IPS-NIHi11 (cell line): ENCODE data around the gene CSNK1G1.
"Not testable (repeated sequence)": the region's sequence is repeated elsewhere in the genome, so short reads cannot be mapped to it uniquely, and the experiment has no call there.

Experiments
- DNase-seq: peaks from one replicate; pipeline ENCODE4 v3.0.0; 2012; ENCODE audit warnings: mixed read lengths, low spot score

The CSNK1G1 gene

GRCh38 chr15:64355944-64356709 is at the start of gene CSNK1G1:
Gene CSNK1G1 (minus strand): TSS chr15:64356173. CDS start chr15:64300499, 55,674 bp downstream.
- peak; percentile 94 for DNase-seq

DNA sequence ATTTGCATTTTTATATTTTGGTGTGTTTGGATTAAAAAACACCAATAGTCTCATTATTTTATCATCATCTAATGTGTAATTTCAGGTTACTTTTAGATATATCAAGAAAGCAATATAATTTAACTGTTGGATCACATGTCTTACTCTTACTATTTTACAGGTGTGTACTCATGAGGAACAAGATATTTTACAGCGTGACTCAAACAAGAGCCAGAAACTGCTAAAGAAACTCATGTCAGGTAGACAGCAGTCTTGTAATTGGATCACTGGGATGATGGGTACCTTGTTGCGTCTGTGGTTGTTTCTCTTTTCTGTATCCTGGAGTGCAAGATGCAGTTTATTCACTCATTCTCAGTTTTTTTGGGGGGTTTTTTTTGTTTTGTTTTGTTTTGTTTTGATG is 44.6 kb upstream of the CSNK1G1 start:
- no peak for DNase-seq

- no peak for DNase-seq
These were observed 42.6 kb upstream of the CSNK1G1 start for GRCh38 chr15:64398575-64398974.

GRCh38 chr15:64396789-64397188 is 40.8 kb upstream of the CSNK1G1 start:
- DNase-seq, result no peak

DNA sequence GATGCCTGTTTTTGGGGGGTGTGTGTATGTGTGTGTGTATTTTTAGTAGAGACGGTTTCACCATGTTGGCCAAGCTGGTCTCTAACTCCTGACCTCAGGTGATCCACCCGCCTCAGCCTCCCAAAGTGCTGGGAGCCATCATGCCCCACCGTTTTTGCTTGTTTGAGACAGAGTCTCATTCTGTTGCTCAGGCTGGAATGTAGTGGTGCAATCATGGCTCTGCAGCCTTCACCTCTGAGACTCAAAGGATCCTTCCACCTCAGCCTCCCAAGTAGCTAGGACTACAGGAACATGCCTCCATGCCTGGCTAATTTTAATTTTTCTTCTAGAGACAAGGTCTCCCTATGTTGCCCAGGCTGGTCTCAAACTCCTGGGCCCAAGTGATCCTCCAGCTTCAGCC is 36.5 kb upstream of the CSNK1G1 start:
- DNase-seq, result not testable (repeated sequence)

- DNase-seq, result no peak
These were observed 33.1 kb upstream of the CSNK1G1 start for GRCh38 chr15:64389036-64389435.

GRCh38 chr15:64387562-64388168 is 31.7 kb upstream of the CSNK1G1 start, which contains the start of gene TRIP4:
Gene TRIP4 (plus strand): TSS chr15:64387836. CDS start chr15:64387864, 28 bp downstream.
- peak; percentile 96 for DNase-seq

DNA sequence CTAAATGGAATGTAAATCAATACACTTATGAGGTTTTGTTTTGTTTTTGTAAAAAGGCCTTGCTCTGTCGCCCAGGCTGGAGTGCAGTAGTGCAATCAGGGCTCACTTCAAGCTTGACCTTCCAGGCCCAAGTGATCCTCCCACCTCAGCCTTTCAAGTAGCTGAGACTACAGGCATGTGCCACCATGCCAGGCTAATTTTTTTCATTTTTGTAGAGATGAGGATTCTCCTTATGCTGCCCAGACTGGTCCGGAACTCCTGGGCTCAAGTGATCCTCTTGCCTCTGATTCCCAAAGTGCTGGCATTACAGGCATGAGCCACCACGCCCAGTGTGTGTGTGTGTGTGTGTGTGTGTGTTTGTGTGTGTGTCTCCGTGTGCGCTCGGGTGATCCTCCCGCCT is 30.3 kb upstream of the CSNK1G1 start:
- no peak for DNase-seq

GRCh38 chr15:64383760-64384159 is 27.8 kb upstream of the CSNK1G1 start:
- no peak for DNase-seq

DNA sequence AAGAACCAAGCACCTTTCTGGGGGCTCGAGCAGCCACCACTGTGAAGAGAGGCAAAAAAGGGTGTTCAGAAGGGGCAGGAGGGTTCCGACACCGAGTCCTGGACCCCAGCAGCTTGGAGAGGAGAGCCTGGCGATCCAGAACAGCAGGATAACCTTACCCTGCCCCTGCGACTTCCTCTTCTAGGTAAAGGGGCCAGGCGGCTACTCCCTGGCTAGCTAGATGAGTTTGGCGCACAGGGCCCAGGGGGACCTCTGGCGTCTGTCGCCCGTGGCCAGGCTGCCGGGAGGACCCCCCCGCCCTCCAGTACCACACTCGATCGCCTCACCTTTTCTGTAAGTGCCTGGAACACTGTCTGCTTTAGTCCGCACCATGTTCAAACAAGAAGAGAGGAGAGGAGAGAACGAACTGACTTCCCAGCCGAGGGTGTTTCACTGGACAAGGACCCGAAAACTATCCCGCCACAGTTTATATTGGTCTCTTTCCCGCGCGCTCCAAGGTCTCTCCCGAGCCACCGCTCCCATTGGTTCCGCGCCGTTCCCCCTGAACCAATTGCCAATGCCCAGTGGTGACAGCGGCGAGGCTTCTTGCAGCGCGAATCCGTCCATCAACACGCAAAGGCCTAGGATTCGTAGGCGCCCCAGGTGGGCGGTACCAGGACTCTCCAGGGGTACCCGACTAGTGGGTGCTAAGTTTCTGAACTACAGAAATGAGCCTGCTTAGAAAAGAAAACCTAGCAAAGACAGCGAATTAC is 25.2 kb upstream of the CSNK1G1 start, which contains the start of gene PCLAF:
Gene PCLAF (minus strand): TSS at position 442 of the 752 bp plus-strand sequence. CDS start 70 bp downstream, at position 372.
- peak; percentile 98 for DNase-seq

- not testable (repeated sequence) for DNase-seq
These were observed 24.3 kb upstream of the CSNK1G1 start for GRCh38 chr15:64380130-64380870.

GRCh38 chr15:64379216-64379960 is 23.4 kb upstream of the CSNK1G1 start:
- no peak for DNase-seq

DNA sequence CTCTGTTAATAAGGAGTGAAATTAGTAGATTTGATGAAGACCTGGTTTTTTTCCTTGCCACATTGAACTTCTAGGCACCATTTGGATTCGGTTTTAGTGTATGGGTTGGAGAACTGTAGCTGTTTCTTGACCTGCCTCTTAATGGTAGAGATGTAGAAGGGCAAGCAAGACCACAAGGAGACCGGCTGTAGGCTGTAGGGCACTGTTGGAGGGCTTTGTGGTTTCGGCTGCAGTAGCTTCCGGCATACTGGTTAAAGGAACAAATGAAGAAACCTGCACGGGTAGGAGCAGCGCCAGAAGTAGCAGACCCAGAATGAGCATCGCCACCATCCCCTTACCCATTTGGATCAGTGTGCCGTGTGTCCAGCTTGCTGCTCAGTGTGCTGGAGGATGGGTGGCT is 17.4 kb upstream of the CSNK1G1 start:
- DNase-seq, result no peak

DNA sequence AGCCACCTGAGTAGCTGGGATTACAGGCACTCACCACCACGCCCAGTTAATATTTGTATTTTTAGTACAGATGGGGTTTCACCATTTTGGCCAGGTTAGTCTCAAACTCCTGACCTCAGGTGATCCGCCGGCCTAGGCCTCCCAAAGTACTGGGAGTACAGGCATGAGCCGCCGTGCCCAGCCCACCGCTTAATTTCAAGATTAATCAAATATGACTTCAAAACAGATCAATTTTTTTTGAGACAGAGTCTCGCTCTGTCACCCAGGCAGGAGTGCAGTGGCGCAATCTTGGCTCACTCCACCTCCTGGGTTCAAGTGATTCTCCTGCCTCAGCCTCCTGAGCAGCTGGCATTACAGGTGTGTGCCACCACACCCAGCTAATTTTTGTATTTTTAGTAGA is 15.4 kb upstream of the CSNK1G1 start:
- not testable (repeated sequence) for DNase-seq

GRCh38 chr15:64369078-64369607 is 13.2 kb upstream of the CSNK1G1 start:
- no peak for DNase-seq

GRCh38 chr15:64361259-64361658 is 5.3 kb upstream of the CSNK1G1 start:
- no peak for DNase-seq

GRCh38 chr15:64356710-64357040 is 702 bp upstream of the CSNK1G1 start:
- DNase-seq, result no peak

DNA sequence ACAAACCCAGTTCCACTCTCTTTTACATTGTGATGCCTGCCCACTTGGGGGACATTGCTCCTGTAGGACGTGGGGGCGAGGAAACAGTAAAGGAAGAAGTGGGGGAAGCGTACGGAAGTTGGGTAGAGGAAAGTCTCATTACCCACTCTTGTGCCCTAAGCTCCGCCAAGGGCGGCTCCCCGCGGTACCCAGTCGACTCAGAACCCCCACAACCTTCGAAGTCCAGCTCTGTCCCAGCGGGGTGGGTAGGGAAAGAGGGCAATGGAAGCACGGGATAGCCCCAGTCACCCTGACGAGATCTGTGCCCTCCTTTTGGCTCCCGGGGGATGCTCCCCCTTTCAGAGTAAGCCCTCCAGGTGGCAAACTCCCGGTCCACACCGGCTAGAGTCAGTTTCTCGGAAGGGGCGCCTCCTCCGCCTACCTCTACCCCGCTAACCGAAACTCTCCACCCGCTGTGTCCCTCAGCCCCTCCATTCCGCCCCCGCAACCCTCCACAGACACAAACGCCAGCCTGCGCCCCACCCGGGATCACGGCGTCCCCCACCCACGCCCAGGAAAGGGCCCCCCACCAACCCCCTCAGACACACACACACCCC is 527 bp downstream of the CSNK1G1 start:
- DNase-seq, result peak; percentile 33

GRCh38 chr15:64354688-64355344 is 1.2 kb downstream of the CSNK1G1 start:
- no peak for DNase-seq

DNA sequence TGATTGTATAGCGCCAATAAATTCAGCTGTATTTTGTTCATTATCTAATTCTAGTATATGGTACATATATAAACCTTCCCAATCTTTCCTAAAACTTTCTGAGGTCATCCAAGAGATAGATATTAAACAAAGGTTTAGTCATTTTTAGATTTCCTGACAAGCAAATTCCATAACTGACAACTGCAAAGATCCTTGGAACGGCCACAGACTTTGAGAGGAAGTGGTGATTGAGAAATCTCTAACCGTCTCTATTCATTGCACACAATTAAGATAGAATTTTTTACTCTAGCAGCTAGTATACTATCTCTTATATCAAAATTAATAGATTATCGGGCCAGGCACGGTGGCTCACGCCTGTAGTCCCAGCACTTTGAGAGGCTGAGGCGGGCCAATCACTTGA is 4.7 kb downstream of the CSNK1G1 start:
- DNase-seq, result no peak
